NOMO-1 (cell line): ENCODE measurements around the gene COL4A6.

ENCODE experiments used
- DNase-seq, 2 experiments: peaks; one replicate each; lab custom pipeline; 2025; ENCODE audit not compliant: unreplicated experiment in 2 of 2; lab: John Stamatoyannopoulos, UW

Gene COL4A6

GRCh38 chrX:108165383-108166111 lies 272.7 kb downstream of the COL4A6 start:
- no peak for DNase-seq

GRCh38 chrX:108163333-108164082 lies 274.7 kb downstream of the COL4A6 start:
- no peak for DNase-seq

- DNase-seq = no peak
Observed at GRCh38 chrX:108162265-108162664, 276.0 kb downstream of the COL4A6 start.

- no peak for DNase-seq
Observed at GRCh38 chrX:108160309-108160708, 277.9 kb downstream of the COL4A6 start.

GRCh38 chrX:108159028-108159670 lies 279.1 kb downstream of the COL4A6 start:
- no peak for DNase-seq

- no peak for DNase-seq
Observed at GRCh38 chrX:108157628-108158027, 280.6 kb downstream of the COL4A6 start.

- no peak for DNase-seq
Observed at GRCh38 chrX:108156934-108157466, 281.2 kb downstream of the COL4A6 start.

GRCh38 chrX:108156082-108156481 lies 282.1 kb downstream of the COL4A6 start:
- DNase-seq = no peak

- no peak for DNase-seq
Observed at GRCh38 chrX:108148524-108148923, 289.7 kb downstream of the COL4A6 start.

GRCh38 chrX:108138814-108139702 lies 299.2 kb downstream of the COL4A6 start:
- peak in 1 of 2 experiments; percentile 14 for DNase-seq

- DNase-seq = no peak
Observed at GRCh38 chrX:108134724-108135123, 303.5 kb downstream of the COL4A6 start.

GRCh38 chrX:108132876-108133275 lies 305.3 kb downstream of the COL4A6 start:
- no peak for DNase-seq

GRCh38 chrX:108132034-108132433 lies 306.2 kb downstream of the COL4A6 start:
- DNase-seq = no peak

GRCh38 chrX:108131471-108131870 lies 306.8 kb downstream of the COL4A6 start:
- DNase-seq = no peak

- no peak for DNase-seq
Observed at GRCh38 chrX:108130889-108131288, 307.3 kb downstream of the COL4A6 start.

- no peak for DNase-seq
Observed at GRCh38 chrX:108127152-108127551, 311.1 kb downstream of the COL4A6 start.

- no peak for DNase-seq
Observed at GRCh38 chrX:108126661-108127060, 311.6 kb downstream of the COL4A6 start.

GRCh38 chrX:108123591-108124366 lies 314.4 kb downstream of the COL4A6 start:
- no peak for DNase-seq

GRCh38 chrX:108122748-108123147 lies 315.5 kb downstream of the COL4A6 start:
- DNase-seq = no peak

GRCh38 chrX:108121291-108121690 lies 316.9 kb downstream of the COL4A6 start:
- DNase-seq = no peak
